ENCODE data around the gene ABCF2.

DNA sequence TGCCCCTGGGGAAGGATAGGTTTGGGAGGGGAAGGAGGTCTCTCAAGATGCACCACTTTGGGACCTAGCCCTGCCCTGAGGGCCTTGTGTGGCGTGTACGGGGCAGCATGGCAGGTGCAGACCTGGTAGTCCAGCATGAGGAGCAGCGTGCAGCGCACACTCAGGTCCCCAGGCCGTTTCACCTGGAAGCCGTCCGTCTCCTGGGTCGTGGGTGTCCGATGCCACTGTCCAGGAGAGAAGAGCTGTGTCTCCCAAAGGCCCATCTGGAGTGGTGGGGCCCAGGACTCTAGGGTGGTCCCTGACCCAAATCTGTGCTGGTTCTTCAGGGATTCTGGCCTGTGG lies 14.7 kb upstream of the ABCF2 start:
- no peak for TF ChIP-seq EZH2 (IDR thresholded peaks at IDR 0.05; ENCODE audit: borderline replicate concordance, low read depth, low read length, poor library complexity, severe bottlenecking)
- TF ChIP-seq, protein P1, sequence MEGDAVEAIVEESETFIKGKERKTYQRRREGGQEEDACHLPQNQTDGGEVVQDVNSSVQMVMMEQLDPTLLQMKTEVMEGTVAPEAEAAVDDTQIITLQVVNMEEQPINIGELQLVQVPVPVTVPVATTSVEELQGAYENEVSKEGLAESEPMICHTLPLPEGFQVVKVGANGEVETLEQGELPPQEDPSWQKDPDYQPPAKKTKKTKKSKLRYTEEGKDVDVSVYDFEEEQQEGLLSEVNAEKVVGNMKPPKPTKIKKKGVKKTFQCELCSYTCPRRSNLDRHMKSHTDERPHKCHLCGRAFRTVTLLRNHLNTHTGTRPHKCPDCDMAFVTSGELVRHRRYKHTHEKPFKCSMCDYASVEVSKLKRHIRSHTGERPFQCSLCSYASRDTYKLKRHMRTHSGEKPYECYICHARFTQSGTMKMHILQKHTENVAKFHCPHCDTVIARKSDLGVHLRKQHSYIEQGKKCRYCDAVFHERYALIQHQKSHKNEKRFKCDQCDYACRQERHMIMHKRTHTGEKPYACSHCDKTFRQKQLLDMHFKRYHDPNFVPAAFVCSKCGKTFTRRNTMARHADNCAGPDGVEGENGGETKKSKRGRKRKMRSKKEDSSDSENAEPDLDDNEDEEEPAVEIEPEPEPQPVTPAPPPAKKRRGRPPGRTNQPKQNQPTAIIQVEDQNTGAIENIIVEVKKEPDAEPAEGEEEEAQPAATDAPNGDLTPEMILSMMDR (conservative IDR thresholded peaks at IDR 0.05; ENCODE audit: low read depth, low read length): no peak

Measured in A673 (cell line).